GM19023 (cell line): ENCODE measurements around the gene PXDN.
"Not testable (repeated sequence)": the region's sequence is repeated elsewhere in the genome, so short reads cannot be mapped to it uniquely, and the experiment has no call there.

Experiments used
- ATAC-seq: cut with Tn5 transposase; IDR thresholded peaks from one replicate; pipeline ENCODE4 v1.9.1; 2021; ENCODE audit warnings: mild to moderate bottlenecking, moderate library complexity; ENCODE audit not compliant: unreplicated experiment

Gene PXDN

DNA sequence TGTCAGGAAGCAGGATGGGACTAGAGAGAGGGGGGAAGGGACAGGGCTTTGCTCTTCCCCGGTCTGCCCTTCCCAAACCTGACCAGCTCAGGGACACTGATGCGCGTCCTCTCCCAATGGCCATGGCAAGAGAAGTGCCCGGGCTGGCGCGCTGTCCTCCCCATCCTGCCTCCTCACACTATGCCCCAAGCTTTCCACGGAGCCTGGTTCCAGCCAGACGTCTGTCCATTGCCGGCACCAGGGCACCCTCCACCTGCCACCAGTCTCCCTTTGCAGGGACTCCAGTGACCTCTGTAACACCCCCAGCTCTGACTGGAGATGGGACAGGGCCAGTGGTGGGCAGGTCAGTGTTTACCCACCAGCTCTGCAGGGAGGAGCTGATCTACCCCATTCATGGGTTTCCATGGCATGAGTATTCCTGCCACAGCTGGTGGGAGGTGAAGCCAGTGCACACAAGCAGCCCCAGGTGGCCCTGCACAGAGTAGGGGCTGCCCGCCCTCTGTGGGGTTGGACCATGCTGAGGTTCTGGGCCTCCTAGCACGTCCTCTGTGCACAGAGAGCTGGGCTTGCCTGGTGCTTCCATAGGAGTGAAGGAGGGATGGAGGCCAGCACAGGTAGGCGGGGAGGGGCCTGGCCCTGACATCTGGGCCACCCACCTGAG, 109.5 kb downstream of the PXDN start:
- ATAC-seq: no peak

- no peak for ATAC-seq
Observed at GRCh38 chr2:1633936-1634587, 110.3 kb downstream of the PXDN start.

DNA sequence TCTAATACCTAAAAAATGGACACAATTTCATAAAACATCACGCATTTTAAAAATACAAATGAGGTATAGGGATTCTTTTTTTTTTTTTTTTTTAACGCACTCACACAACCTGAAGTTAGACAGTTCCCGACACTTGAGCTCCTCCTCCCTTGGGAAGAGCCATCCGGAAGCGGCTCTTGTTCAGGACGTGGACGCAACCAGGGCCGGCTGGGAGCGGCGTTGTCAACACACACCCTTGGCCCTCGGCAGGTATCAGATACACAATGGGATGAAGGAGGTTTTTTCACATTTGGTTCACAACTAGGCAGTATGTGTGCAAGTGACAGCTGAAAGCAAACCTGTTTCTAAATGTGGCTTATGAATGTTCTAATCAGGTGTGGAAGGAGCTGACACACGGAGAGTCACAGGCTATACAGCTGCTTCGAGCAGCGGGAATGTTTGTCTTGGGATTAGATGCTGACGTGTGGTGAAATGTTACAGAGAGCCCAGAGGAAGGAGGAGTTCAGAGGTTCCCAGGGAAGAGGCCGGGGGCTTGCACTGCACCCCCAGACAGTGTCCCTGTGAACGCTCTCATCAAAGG, 111.1 kb downstream of the PXDN start:
- no peak for ATAC-seq

GRCh38 chr2:1632510-1632909, 111.8 kb downstream of the PXDN start:
- ATAC-seq: no peak

GRCh38 chr2:1632002-1632348, 112.3 kb downstream of the PXDN start:
- no peak for ATAC-seq

DNA sequence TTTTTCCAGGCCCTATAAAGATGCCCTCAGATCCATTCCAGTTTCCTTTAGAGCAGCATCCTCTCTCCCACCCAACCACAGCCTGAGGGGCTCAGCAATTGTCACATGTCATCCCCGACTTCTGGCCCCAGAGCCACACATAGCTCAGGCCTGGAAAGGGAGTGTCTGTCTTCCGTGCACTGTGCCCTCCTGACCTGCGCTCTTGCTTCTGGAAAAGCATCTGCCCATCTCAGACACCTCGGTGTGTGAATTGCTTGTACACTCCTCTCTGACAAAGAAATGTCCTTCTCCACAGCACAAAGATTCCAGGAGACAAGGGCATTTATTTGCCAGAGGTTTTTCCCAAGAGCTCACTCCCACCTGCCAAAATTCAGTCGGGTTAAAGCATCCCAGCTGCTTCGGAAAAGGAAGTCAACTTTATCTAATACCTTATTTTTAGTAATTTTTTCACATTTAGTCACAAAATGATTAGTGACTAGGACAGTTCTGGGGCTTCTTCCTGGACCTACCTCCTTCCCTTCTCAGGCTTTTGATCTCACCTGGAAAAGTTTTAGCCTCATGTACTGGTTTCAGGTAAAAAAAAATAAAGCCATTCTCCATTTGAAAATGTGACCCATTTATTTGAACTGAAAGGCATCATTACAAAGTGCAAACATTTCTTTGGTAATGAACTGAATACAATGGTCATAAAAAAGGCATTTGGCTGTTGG, 112.9 kb downstream of the PXDN start:
- ATAC-seq: no peak

GRCh38 chr2:1628893-1629292, 115.4 kb downstream of the PXDN start:
- no peak for ATAC-seq

GRCh38 chr2:1627628-1628381, 116.5 kb downstream of the PXDN start:
- no peak for ATAC-seq

GRCh38 chr2:1626271-1626681, 118.0 kb downstream of the PXDN start:
- no peak for ATAC-seq

- no peak for ATAC-seq
Observed at GRCh38 chr2:1625281-1626001, 118.9 kb downstream of the PXDN start.

DNA sequence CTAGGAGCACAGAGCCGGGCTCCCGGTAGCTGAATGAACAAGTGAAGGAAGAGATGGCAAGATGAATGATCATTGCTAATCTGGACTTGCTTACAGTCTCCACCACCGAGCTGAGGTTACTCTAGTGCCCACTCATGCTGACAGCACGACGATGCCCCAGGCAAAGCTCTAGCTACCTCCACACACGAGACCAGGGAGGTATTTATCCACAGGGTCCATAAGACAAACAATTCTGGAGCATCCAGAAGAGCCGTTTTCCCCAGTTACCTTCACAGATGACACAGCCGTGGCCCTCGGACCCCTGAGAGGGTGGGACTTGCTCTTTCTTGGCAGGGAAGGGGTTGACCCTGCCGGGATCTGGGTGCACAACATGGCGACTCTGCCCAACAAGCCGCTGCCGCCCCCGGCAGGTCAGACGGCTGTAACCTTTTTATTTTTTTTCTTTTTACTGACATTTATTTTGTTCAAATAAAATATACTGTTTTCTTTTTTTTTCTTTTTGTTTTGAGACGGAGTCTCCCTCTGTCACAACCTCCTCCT, 120.3 kb downstream of the PXDN start:
- ATAC-seq: no peak

DNA sequence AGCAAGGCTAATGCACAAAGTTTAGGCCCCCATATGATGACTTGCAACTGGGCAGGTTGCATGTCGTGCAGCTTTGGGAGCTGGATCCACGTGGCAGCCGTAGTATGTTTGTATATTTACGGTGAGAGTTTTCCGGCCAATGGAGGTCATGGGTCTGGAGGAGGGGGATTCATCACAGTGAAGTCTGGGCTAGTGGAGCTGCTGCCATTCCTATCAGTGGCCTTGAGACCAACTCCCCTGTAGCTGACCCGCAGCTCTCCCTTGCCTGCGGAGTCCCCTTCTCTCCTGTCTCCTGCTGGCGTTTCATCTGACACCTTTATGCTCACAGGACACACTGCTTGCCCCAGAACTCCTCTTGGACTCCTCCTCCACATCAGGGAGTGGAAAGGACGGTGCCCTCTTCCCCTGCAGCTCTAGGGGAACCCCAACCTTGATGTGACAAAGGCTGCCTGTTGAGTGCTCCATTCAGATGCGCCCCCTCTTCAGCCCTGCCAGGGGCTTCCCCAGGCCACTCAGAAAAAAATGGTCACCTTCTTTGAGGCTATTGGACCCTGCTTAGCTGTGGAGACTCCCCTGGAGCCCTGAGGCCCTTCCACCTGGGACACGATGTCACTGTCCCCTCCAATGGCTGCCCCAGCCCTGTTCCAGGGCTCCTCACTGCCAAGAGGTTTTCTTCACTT, 121.7 kb downstream of the PXDN start:
- no peak for ATAC-seq

DNA sequence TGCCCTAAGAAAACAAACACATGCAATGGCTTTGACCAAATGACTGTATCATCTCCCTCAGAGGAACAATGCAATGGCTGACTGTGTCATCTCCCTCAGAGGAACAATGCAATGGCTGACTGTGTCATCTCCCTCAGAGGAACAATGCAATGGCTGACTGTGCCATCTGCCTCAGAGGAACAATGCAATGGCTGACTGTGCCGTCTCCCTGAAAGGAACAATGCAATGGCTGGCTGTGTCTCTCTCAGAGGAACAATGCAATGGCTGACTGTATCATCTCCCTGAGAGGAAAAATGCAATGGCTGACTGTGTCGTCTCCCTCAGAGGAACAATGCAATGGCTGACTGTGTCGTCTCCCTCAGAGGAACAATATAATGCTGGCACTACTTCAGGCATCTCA, 122.3 kb downstream of the PXDN start:
- ATAC-seq: not testable (repeated sequence)

- no peak for ATAC-seq
Observed at GRCh38 chr2:1621501-1621900, 122.8 kb downstream of the PXDN start.

DNA sequence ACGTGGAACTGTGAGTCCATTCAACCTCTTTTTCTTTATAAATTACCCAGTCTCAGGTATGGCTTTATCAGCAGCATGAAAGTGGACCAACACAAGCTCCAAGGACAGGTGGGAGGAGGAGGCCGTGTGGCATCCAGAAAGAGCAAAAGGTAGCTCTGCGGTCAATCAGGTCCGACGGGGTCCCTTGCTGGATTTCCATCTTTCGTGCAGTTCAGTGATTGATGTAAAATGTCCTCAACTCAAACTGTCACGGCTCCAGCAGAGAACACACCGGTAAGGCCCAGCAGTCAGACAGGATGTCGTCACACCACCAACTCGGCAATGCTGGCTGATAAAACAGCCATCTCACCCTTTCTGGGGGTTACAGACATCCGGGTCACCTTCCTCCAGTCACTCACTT, 123.3 kb downstream of the PXDN start:
- ATAC-seq: no peak

- ATAC-seq: no peak
Observed at GRCh38 chr2:1620081-1620480, 124.2 kb downstream of the PXDN start.

GRCh38 chr2:1619556-1619955, 124.8 kb downstream of the PXDN start:
- ATAC-seq: no peak

GRCh38 chr2:1618974-1619373, 125.3 kb downstream of the PXDN start:
- ATAC-seq: no peak

GRCh38 chr2:1618191-1618961, 125.9 kb downstream of the PXDN start:
- no peak for ATAC-seq
